ENCODE measurements around the gene PIP5K1B. TPM values are rescaled to one million over a fixed set of nuclear protein-coding genes. Genes with fewer than 3 reads are reported as not detected.

PIP5K1B gene
- total RNA-seq, 1 experiment from 2014 or later = not detected

- ATAC-seq (no peak), DNase-seq (ENCODE audit: low read depth, low spot score) (no peak)
- Histone ChIP-seq H3K27ac (ENCODE audit: low read length) (no peak overlapping the region), H3K27me3 (ENCODE audit: control insufficient read depth, insufficient read depth, low read length) (no peaks in the 10 kb centered on the region; the same call in 1 of the 2 replicates), H3K36me3 (ENCODE audit: control insufficient read depth, insufficient read depth, low read length) (no peaks in the 10 kb centered on the region), H3K4me3 (ENCODE audit: low read depth in 2 of 2, low read length in 2 of 2) (no peak overlapping the region), H3K4me1 (ENCODE audit: control insufficient read depth, insufficient read depth, low read length) (no peaks in the 10 kb centered on the region), H3K9me3 (ENCODE audit: control insufficient read depth, insufficient read depth, low read depth, low read length) (no peaks in the 10 kb centered on the region)
- CTCF ChIA-PET = no interaction called here
- intact Hi-C loops (cut with micrococcal nuclease; ENCODE audit: unreplicated experiment) (loop anchor here (10.0 kb wide), 1 partner anchor 319 kb away; the partner anchor contains the start of gene PIP5K1B), in situ Hi-C loops (cut with HindIII; ENCODE audit: low pct_unique_long_range_greater_than_20kb, low sequenced_read_pairs) (no loop called here)
- TF ChIP-seq SIN3A (IDR thresholded peaks at IDR 0.05; ENCODE audit: borderline replicate concordance, insufficient read depth, low read depth, low read length) (no peak), POLR2AphosphoS5 (IDR thresholded peaks at IDR 0.05; ENCODE audit: low read depth, low read length) (no peak), CTCF (IDR thresholded peaks at IDR 0.05) (no peak), TCF7L2 (IDR thresholded peaks at IDR 0.05; ENCODE audit: low read depth, low read length) (no peak), REST (IDR thresholded peaks at IDR 0.05; ENCODE audit: insufficient read depth in 1 of 2, low read depth in 2 of 2, low read length in 1 of 2) (no peak)
- POLR2A ChIA-PET = no interaction called here
- no TSS peak for BruUV-seq (replicated peaks)
Measured at GRCh38 chr9:69023650-69024049, 318.6 kb downstream of the PIP5K1B start.

GRCh38 chr9:69027355-69028097 is 322.5 kb downstream of the PIP5K1B start:
- Histone ChIP-seq H3K4me3 (ENCODE audit: low read depth in 2 of 2, low read length in 2 of 2) (no peak overlapping the region), H3K27ac (ENCODE audit: low read length) (no peak overlapping the region), H3K9me3 (ENCODE audit: control insufficient read depth, insufficient read depth, low read depth, low read length) (no peaks in the 10 kb centered on the region), H3K27me3 (ENCODE audit: control insufficient read depth, insufficient read depth, low read length) (no peaks in the 10 kb centered on the region; the same call in 1 of the 2 replicates), H3K4me1 (ENCODE audit: control insufficient read depth, insufficient read depth, low read length) (no peaks in the 10 kb centered on the region), H3K36me3 (ENCODE audit: control insufficient read depth, insufficient read depth, low read length) (no peaks in the 10 kb centered on the region)
- ATAC-seq = peak; percentile 88
- ChIA-PET CTCF (no interaction called here), POLR2A (no interaction called here)
- intact Hi-C loops (cut with micrococcal nuclease; ENCODE audit: unreplicated experiment) (loop anchor here (10.0 kb wide), 1 partner anchor 323 kb away; the partner anchor contains the start of gene PIP5K1B), in situ Hi-C loops (cut with HindIII; ENCODE audit: low pct_unique_long_range_greater_than_20kb, low sequenced_read_pairs) (no loop called here)
- no TSS peak for BruUV-seq (replicated peaks)
- TF ChIP-seq CTCF (IDR thresholded peaks at IDR 0.05) = peak; percentile 79
- no peak for TF ChIP-seq TCF7L2 (IDR thresholded peaks at IDR 0.05; ENCODE audit: low read depth, low read length)
- DNase-seq (ENCODE audit: low read depth, low spot score) = peak; percentile 33
